Endothelial cell of umbilical vein (primary cell): ENCODE measurements around the gene NDUFS4.

Source experiments
- CTCF ChIP-seq, 2 donors: IDR thresholded peaks; 1 replicate in 1 of 2; 2 replicates in 1 of 2; pipeline ENCODE4 v1.5.1; 2011; ENCODE audit warnings: low read length in 2 of 2, mild to moderate bottlenecking in 2 of 2, moderate library complexity in 2 of 2, control low read depth in 1 of 2, inconsistent platforms in 1 of 2, low read depth in 1 of 2; ENCODE audit not compliant: insufficient read depth in 1 of 2; ENCODE audit errors: extremely low read depth in 1 of 2
- EZH2 ChIP-seq: IDR thresholded peaks from 2 replicates; pipeline ENCODE4 v1.6.1; 2012; ENCODE audit warnings: borderline replicate concordance, low read depth, mild to moderate bottlenecking, moderate library complexity, low read length, inconsistent platforms; ENCODE audit not compliant: severe bottlenecking
- POLR2A ChIP-seq: IDR thresholded peaks from 2 replicates; pipeline ENCODE4 v1.6.1; 2012; ENCODE audit warnings: low read depth, mild to moderate bottlenecking, control low read depth, low read length
- POLR2AphosphoS5 ChIP-seq: IDR thresholded peaks from 2 replicates; pipeline ENCODE4 v1.6.1; 2012; ENCODE audit warnings: low read depth, mild to moderate bottlenecking, control low read depth, low read length, moderate library complexity; ENCODE audit not compliant: insufficient read depth

DNA sequence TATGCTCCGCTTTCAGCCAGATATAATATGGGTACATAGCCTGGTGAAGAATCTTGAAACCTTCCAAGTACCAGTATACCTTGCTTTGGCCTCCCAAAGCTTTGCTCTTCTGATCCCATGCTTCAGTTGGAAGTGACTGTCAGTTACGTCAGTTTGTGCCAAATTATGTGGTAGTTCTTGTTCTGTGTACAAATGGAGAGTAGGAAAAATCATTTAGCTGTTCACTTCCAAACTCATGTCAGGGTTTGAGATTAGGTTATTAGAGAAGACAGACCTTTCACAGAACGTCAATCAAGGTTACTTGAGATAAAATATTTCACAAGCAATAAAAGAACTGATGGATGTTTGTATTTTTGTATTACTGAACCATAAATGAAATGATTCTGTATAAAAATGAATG lies 117.2 kb downstream of the NDUFS4 start:
- TF ChIP-seq EZH2: no peak
- TF ChIP-seq CTCF (IDR thresholded peaks at IDR 0.05; ENCODE audit: extremely low read depth in 1 of 2, insufficient read depth in 1 of 2, low read depth in 1 of 2, low read length in 2 of 2): no peak
- TF ChIP-seq POLR2AphosphoS5: no peak
- TF ChIP-seq POLR2A: no peak
